ENCODE data around the gene SYK.

SYK gene

GRCh38 chr9:90836411-90837080, 34.9 kb downstream of the SYK start:
- H3K4me1 ChIP-seq (ENCODE audit: control insufficient read depth, insufficient read depth, low read length): no peaks in the 10 kb centered on the region
- H3K36me3 ChIP-seq (ENCODE audit: control insufficient read depth, insufficient read depth, low read length): no peaks in the 10 kb centered on the region
- WGBS (ENCODE audit: insufficient coverage, insufficient read length): no CpG with 5 or more reads among the region's 3 CpGs
- no peaks in the 10 kb centered on the region for H3K9me3 ChIP-seq (ENCODE audit: control insufficient read depth, insufficient read depth, low read length)
- no peak for DNase-seq (ENCODE audit: low read depth, low spot score)
- no peaks in the 10 kb centered on the region for H3K27me3 ChIP-seq (ENCODE audit: control insufficient read depth, insufficient read depth, low read length)
- H3K27ac ChIP-seq (ENCODE audit: low read length): no peak overlapping the region
- no peak overlapping the region for H3K4me3 ChIP-seq (ENCODE audit: low read length)

DNA sequence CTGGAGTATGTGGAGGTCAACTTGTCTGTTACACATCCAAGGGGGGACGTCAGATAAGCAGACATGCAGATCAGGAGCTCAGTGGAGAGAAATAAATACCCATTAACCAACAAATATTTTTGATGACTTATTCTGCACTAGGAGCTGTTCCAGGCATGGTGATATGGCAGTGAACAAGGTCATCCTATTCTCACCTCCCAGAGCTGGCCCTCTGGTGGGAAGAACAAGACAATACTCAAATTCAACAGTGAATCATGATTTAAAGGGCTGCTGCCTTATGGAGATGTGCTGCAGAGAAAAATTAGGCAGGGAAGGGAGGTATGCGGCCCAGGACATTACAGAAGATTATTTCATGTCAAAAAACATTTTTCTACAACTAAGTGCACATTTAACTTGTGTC, 36.5 kb downstream of the SYK start:
- no peaks in the 10 kb centered on the region for H3K36me3 ChIP-seq (ENCODE audit: control insufficient read depth, insufficient read depth, low read length)
- DNase-seq (ENCODE audit: low read depth, low spot score): no peak
- no peaks in the 10 kb centered on the region for H3K4me1 ChIP-seq (ENCODE audit: control insufficient read depth, insufficient read depth, low read length)
- H3K27ac ChIP-seq (ENCODE audit: low read length): no peak overlapping the region
- no peaks in the 10 kb centered on the region for H3K27me3 ChIP-seq (ENCODE audit: control insufficient read depth, insufficient read depth, low read length)
- WGBS (ENCODE audit: insufficient coverage, insufficient read length): no CpG with 5 or more reads among the region's 2 CpGs
- no peaks in the 10 kb centered on the region for H3K9me3 ChIP-seq (ENCODE audit: control insufficient read depth, insufficient read depth, low read length)
- H3K4me3 ChIP-seq (ENCODE audit: low read length): no peak overlapping the region

- H3K27ac ChIP-seq (ENCODE audit: low read length): no peak overlapping the region
- no peak overlapping the region for H3K4me3 ChIP-seq (ENCODE audit: low read length)
- no peak for DNase-seq (ENCODE audit: low read depth, low spot score)
- no peaks in the 10 kb centered on the region for H3K9me3 ChIP-seq (ENCODE audit: control insufficient read depth, insufficient read depth, low read length)
- H3K27me3 ChIP-seq (ENCODE audit: control insufficient read depth, insufficient read depth, low read length): no peaks in the 10 kb centered on the region
- no peaks in the 10 kb centered on the region for H3K36me3 ChIP-seq (ENCODE audit: control insufficient read depth, insufficient read depth, low read length)
- no peaks in the 10 kb centered on the region for H3K4me1 ChIP-seq (ENCODE audit: control insufficient read depth, insufficient read depth, low read length)
- WGBS (ENCODE audit: insufficient coverage, insufficient read length): no CpG with 5 or more reads among the region's 6 CpGs
Measured at GRCh38 chr9:90838581-90839154, 37.0 kb downstream of the SYK start.

GRCh38 chr9:90839183-90839728, 37.6 kb downstream of the SYK start:
- no peak for DNase-seq (ENCODE audit: low read depth, low spot score)
- Histone ChIP-seq H3K9me3 (ENCODE audit: control insufficient read depth, insufficient read depth, low read length) (no peaks in the 10 kb centered on the region), H3K27me3 (ENCODE audit: control insufficient read depth, insufficient read depth, low read length) (no peaks in the 10 kb centered on the region), H3K27ac (ENCODE audit: low read length) (no peak overlapping the region), H3K4me1 (ENCODE audit: control insufficient read depth, insufficient read depth, low read length) (no peaks in the 10 kb centered on the region), H3K4me3 (ENCODE audit: low read length) (no peak overlapping the region), H3K36me3 (ENCODE audit: control insufficient read depth, insufficient read depth, low read length) (no peaks in the 10 kb centered on the region)
- no CpG with 5 or more reads among the region's 7 CpGs for WGBS (ENCODE audit: insufficient coverage, insufficient read length)

DNA sequence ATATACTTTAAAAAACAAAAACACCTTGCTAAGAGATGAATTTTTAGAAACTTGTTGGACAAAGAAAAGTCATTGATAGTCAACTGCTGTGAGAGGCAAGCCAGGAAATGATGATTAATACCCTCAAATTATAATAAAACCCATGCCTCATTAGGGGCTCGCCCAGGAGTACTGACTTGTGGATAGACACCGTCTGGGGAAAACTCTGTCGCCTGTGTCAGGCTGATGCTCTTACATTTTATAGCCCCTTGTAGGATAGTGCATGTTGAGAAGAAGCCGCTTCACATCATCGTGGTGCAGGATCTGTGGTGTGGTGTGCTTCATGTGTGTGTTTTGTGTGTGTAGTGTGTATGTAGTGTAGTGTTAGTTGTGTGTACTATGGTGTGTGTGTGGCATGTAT, 39.1 kb downstream of the SYK start:
- Histone ChIP-seq H3K27me3 (ENCODE audit: control insufficient read depth, insufficient read depth, low read length) (no peaks in the 10 kb centered on the region), H3K9me3 (ENCODE audit: control insufficient read depth, insufficient read depth, low read length) (no peaks in the 10 kb centered on the region), H3K27ac (ENCODE audit: low read length) (no peak overlapping the region), H3K36me3 (ENCODE audit: control insufficient read depth, insufficient read depth, low read length) (no peaks in the 10 kb centered on the region), H3K4me3 (ENCODE audit: low read length) (no peak overlapping the region), H3K4me1 (ENCODE audit: control insufficient read depth, insufficient read depth, low read length) (no peaks in the 10 kb centered on the region)
- no peak for DNase-seq (ENCODE audit: low read depth, low spot score)
- no CpG with 5 or more reads among the region's 5 CpGs for WGBS (ENCODE audit: insufficient coverage, insufficient read length)

DNA sequence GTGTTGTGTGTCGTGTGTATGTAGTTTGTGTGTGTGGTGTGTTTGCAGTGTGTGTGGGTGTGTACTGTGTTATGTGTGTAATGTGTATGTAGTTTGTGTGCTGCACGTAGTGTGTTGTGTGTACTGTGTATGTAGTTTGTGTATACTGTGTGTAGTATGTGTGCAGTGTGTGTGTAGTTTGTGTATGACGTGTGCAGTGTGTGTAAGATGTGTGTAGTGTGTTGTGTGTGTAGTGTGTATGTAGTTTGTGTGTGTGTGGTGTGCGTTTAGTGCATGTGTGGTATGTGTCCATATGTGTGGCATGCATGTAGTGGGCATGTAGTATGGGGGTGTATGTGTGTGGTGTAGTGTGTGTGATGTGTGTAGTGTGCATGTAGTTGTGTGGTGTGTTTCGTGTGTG, 39.6 kb downstream of the SYK start:
- H3K36me3 ChIP-seq (ENCODE audit: control insufficient read depth, insufficient read depth, low read length): no peaks in the 10 kb centered on the region
- H3K27me3 ChIP-seq (ENCODE audit: control insufficient read depth, insufficient read depth, low read length): no peaks in the 10 kb centered on the region
- H3K27ac ChIP-seq (ENCODE audit: low read length): no peak overlapping the region
- WGBS (ENCODE audit: insufficient coverage, insufficient read length): 100% methylated on average over 5 of the region's 5 CpGs
- H3K9me3 ChIP-seq (ENCODE audit: control insufficient read depth, insufficient read depth, low read length): no peaks in the 10 kb centered on the region
- no peaks in the 10 kb centered on the region for H3K4me1 ChIP-seq (ENCODE audit: control insufficient read depth, insufficient read depth, low read length)
- no peak overlapping the region for H3K4me3 ChIP-seq (ENCODE audit: low read length)
- DNase-seq (ENCODE audit: low read depth, low spot score): no peak

GRCh38 chr9:90841615-90842014, 40.0 kb downstream of the SYK start:
- Histone ChIP-seq H3K36me3 (ENCODE audit: control insufficient read depth, insufficient read depth, low read length) (no peaks in the 10 kb centered on the region), H3K27ac (ENCODE audit: low read length) (no peak overlapping the region), H3K4me1 (ENCODE audit: control insufficient read depth, insufficient read depth, low read length) (no peaks in the 10 kb centered on the region), H3K27me3 (ENCODE audit: control insufficient read depth, insufficient read depth, low read length) (no peaks in the 10 kb centered on the region), H3K9me3 (ENCODE audit: control insufficient read depth, insufficient read depth, low read length) (no peaks in the 10 kb centered on the region), H3K4me3 (ENCODE audit: low read length) (no peak overlapping the region)
- WGBS (ENCODE audit: insufficient coverage, insufficient read length): 100% methylated on average over 1 of the region's 1 CpG
- no peak for DNase-seq (ENCODE audit: low read depth, low spot score)

DNA sequence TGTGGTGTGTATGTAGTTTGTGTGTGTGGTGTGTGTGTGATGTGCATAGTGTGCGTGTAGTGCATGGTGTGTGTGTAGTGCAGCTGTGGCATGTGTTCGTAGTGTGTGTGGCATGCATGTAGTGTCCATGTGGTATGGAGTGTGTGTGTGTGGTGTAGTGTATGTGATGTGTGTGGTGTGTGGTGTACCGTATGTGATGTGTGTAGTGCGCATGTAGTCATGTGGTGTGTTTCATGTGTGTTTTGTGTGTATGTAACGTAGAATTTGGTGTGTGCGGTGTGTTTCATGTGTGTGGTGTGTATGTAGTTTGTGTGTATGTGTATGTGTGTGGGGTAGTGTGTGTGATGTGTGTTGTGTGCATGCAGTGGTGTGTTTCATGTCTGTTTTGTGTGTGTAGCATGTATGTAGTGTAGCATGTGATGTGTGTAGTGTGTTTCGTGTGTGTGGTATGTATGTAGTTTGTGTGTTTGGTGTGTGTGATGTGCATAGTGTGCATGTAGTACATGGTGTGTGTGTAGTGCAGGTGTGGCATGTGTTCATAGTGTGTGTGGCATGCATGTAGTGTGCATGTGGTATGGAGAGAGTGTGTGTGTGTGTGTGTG, 40.7 kb downstream of the SYK start:
- no peaks in the 10 kb centered on the region for H3K27me3 ChIP-seq (ENCODE audit: control insufficient read depth, insufficient read depth, low read length)
- H3K9me3 ChIP-seq (ENCODE audit: control insufficient read depth, insufficient read depth, low read length): no peaks in the 10 kb centered on the region
- H3K27ac ChIP-seq (ENCODE audit: low read length): no peak overlapping the region
- no peaks in the 10 kb centered on the region for H3K36me3 ChIP-seq (ENCODE audit: control insufficient read depth, insufficient read depth, low read length)
- H3K4me1 ChIP-seq (ENCODE audit: control insufficient read depth, insufficient read depth, low read length): no peaks in the 10 kb centered on the region
- DNase-seq (ENCODE audit: low read depth, low spot score): no peak
- no peak overlapping the region for H3K4me3 ChIP-seq (ENCODE audit: low read length)
- WGBS (ENCODE audit: insufficient coverage, insufficient read length): 100% methylated on average over 6 of the region's 7 CpGs

- Histone ChIP-seq H3K9me3 (ENCODE audit: control insufficient read depth, insufficient read depth, low read length) (no peaks in the 10 kb centered on the region), H3K27me3 (ENCODE audit: control insufficient read depth, insufficient read depth, low read length) (no peaks in the 10 kb centered on the region), H3K4me3 (ENCODE audit: low read length) (no peak overlapping the region), H3K4me1 (ENCODE audit: control insufficient read depth, insufficient read depth, low read length) (no peaks in the 10 kb centered on the region), H3K36me3 (ENCODE audit: control insufficient read depth, insufficient read depth, low read length) (no peaks in the 10 kb centered on the region), H3K27ac (ENCODE audit: low read length) (no peak overlapping the region)
- DNase-seq (ENCODE audit: low read depth, low spot score): no peak
- WGBS (ENCODE audit: insufficient coverage, insufficient read length): no CpG with 5 or more reads among the region's 14 CpGs
Measured at GRCh38 chr9:90842996-90843395, 41.4 kb downstream of the SYK start.

DNA sequence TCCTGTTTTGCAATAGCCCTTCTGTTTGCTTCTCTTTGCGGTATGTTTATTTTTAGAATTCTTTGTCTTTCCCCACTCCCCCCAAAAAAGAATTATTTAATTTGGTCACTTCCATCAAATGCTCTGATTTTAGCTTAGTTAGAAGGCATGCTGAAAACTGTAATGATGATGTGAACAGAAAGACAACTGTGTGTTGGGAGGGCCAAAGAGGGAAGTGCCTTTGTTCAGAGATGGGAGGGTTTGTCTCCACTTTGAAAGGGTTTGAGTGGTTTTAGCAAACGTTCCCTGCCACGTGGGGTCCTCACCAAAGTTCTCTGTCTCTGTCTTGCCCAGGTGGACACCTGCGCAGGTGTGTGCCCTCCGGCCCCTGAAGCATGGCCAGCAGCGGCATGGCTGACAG, 41.9 kb downstream of the SYK start:
- Histone ChIP-seq H3K27me3 (ENCODE audit: control insufficient read depth, insufficient read depth, low read length) (no peaks in the 10 kb centered on the region), H3K4me3 (ENCODE audit: low read length) (no peak overlapping the region), H3K4me1 (ENCODE audit: control insufficient read depth, insufficient read depth, low read length) (no peaks in the 10 kb centered on the region), H3K9me3 (ENCODE audit: control insufficient read depth, insufficient read depth, low read length) (no peaks in the 10 kb centered on the region), H3K27ac (ENCODE audit: low read length) (no peak overlapping the region), H3K36me3 (ENCODE audit: control insufficient read depth, insufficient read depth, low read length) (no peaks in the 10 kb centered on the region)
- no CpG with 5 or more reads among the region's 6 CpGs for WGBS (ENCODE audit: insufficient coverage, insufficient read length)
- no peak for DNase-seq (ENCODE audit: low read depth, low spot score)

DNA sequence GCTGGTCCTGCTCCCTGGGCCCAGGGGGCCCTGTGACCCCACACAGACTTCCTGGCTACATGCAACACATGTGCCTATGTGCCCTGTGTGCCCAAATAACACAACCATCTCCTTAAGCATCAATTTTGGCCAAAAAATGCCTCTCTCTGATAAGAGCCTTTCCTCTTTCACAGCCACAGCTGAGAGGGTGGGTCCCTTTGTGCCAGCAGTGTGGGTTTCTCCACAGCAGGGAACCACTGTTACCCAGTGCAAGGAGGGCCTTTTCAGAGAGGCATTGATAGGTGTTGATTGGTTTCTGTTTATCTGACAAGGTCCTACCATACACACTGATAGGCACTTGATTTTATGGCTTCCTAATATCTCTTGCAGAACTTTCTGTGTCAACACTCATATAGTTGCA, 42.7 kb downstream of the SYK start:
- Histone ChIP-seq H3K36me3 (ENCODE audit: control insufficient read depth, insufficient read depth, low read length) (no peaks in the 10 kb centered on the region), H3K4me1 (ENCODE audit: control insufficient read depth, insufficient read depth, low read length) (no peaks in the 10 kb centered on the region), H3K27me3 (ENCODE audit: control insufficient read depth, insufficient read depth, low read length) (no peaks in the 10 kb centered on the region), H3K27ac (ENCODE audit: low read length) (no peak overlapping the region), H3K9me3 (ENCODE audit: control insufficient read depth, insufficient read depth, low read length) (no peaks in the 10 kb centered on the region), H3K4me3 (ENCODE audit: low read length) (no peak overlapping the region)
- DNase-seq (ENCODE audit: low read depth, low spot score): no peak
